GM12801 (cell line): Measurements from ENCODE around the gene WNT5B.

ENCODE experiments used
- TF ChIP-seq, protein P1 (sequence below): IDR thresholded peaks from one replicate; pipeline ENCODE4 v1.5.1; 2011; ENCODE audit warnings: control low read depth; ENCODE audit not compliant: insufficient read length; ENCODE audit errors: extremely low read depth

Gene WNT5B

DNA sequence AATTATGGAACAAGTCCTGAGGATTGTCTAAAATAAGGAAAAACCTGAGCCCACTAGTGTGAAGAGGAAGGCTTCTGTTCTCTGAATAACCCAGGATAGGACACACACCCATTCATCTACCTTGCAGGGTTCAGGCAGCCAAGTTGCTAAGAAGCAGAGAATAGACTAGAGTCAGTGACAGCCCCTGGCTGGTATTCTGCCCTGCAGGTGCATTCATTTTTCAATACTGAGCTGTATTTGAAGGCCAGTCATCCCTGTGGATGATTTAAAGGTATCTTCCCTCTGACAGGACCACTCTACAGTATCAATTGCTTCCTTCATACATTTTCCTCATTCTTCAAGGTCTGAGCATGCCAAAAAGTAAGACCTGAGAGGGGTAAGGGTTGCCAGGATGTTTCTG is 22.9 kb downstream of the WNT5B start:
- TF ChIP-seq, protein P1, sequence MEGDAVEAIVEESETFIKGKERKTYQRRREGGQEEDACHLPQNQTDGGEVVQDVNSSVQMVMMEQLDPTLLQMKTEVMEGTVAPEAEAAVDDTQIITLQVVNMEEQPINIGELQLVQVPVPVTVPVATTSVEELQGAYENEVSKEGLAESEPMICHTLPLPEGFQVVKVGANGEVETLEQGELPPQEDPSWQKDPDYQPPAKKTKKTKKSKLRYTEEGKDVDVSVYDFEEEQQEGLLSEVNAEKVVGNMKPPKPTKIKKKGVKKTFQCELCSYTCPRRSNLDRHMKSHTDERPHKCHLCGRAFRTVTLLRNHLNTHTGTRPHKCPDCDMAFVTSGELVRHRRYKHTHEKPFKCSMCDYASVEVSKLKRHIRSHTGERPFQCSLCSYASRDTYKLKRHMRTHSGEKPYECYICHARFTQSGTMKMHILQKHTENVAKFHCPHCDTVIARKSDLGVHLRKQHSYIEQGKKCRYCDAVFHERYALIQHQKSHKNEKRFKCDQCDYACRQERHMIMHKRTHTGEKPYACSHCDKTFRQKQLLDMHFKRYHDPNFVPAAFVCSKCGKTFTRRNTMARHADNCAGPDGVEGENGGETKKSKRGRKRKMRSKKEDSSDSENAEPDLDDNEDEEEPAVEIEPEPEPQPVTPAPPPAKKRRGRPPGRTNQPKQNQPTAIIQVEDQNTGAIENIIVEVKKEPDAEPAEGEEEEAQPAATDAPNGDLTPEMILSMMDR = no peak

DNA sequence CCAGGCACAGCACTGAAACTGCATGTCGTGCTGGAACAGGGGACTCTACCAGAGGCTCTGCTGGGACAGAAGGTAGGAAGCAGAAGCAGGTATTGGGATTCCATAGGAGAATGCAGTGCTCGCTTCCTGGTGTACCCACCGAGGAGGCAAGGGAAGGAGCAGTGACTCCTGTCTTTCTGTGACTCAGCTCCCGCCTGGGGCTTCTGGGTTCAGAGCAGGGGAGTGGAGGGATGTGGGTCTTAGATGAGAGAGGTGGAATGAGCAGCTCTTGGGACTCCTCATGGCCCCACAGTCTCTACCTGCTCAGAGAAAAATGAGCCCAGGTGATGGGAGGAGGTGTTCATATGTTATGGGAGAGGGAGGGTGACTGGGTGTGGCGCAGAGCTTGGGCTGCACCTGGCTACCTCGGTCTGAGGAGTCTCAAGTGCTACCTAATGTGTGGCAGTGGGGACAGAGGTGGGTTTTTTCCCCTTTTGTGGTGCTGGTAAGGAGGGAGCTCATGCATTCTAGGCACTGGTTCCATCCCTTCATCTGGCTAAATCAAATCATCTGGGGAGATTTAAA is 26.3 kb downstream of the WNT5B start:
- TF ChIP-seq, protein P1 = no peak

DNA sequence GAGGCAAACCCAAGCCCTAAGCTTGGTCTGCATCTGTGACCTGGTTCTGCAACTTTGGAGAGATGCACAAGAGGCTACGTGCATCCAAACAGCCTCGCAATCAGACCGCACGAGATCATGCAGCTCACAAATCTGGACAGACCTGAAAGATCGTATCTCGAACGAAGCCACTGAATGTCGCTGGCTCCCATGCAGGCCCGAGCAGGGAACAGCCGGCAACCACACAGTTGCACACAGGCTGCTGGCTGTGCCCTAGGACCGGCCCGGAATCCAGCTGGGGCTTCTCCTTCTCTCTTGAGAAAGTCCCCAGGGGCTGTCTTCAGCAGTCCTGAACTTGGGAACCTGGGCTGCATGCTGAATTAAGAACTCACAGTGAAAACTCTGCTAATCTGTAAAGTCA is 27.9 kb downstream of the WNT5B start:
- TF ChIP-seq, protein P1 = no peak

DNA sequence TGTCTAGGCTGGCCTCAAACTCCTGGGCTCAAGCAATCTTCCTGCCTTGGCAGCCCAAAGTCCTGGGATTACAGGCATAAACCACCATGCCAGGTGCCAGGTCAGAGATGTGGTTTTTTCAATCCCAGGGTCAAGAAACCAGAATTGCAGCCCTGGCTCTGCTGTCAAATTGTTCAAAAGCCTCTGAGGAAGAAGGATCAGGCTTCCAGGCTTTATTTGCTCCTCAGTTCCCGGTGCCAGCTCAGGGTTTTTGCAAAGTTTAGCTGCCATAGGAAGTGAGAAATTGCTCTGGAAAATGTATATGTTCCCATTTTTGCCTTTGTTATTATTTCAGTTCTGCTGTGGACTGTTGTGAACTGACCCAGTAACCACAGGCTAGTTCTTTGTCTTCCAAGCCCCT is 28.7 kb downstream of the WNT5B start:
- TF ChIP-seq, protein P1 = no peak

DNA sequence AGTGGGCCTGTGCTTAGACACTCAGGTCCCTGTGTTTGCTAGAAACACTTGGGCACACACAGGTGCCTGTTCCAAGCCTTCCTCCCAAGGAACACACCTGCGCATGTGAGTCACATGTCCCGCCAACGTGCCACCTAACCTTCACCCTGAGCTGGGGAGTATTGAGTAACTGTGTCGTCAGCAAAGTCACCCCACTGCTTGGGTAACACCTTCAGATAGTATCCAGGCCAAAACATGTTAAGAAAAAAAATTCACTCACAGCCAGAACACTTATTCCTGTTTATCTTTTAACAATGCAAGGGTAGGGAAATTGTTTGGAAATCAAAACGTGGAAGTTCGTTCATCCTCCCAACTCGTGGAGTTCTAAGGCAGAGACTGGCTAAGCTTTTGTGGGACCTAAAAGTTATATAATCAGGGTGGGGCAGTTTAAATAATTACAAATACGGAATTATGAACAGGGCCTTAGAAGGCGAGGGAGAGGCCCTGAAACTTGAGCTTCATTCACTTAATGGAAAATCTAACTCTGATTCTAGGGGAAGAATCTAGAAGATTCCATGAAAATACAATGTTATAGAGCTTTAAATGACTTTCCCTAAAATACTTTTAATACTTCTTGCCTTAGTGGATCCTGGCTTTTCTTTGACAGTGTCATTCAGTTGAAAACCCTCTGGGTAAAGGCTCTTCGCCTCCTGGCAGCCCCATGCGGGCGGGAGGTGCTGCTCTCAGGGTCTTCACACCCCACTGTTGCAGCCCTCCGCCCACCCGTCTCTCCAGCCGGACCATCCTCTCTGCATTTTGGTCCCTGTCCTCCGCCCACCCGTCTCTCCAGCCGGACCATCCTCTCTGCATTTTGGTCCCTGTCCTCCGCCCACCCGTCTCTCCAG is 31.5 kb downstream of the WNT5B start:
- TF ChIP-seq, protein P1 = no peak

DNA sequence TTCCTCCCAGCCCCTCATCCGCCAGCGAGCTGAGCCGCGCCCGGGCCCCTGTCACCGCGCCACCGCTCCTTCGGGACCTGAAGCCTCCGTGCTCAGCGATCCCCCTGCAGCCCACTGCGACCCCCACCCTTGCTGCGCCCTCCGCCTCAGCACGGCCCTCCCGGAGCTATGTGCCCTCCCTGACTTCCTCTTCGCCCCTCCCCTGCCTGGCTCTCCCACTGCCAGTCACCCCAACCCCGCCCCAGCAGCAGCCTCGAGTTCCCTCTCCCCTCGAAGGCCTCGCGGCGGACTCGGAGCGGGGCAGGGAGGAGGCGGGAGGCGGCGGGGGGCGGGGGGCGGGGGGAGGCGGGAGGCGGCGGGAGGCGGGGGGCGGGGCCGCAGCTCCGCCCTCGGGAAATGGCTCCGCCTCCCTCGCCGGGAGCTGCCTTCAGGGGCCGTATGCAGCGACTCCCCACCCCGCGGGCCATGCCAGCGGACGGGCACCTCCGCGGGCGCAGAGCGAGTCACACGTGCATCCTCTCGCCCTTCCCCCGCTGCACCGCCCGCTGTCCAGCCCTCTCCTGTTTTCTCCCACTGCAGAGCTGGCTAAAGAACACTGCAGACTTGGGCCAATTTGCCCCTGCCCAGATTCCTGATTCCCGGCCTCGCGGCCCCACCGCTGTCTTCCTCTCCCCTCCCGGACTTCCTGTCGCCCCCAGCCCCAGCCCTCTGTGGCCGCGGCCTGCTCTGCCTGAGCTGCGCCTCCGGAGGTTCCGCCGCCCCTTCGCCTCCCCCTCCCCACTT is 32.7 kb downstream of the WNT5B start:
- TF ChIP-seq, protein P1 = no peak

DNA sequence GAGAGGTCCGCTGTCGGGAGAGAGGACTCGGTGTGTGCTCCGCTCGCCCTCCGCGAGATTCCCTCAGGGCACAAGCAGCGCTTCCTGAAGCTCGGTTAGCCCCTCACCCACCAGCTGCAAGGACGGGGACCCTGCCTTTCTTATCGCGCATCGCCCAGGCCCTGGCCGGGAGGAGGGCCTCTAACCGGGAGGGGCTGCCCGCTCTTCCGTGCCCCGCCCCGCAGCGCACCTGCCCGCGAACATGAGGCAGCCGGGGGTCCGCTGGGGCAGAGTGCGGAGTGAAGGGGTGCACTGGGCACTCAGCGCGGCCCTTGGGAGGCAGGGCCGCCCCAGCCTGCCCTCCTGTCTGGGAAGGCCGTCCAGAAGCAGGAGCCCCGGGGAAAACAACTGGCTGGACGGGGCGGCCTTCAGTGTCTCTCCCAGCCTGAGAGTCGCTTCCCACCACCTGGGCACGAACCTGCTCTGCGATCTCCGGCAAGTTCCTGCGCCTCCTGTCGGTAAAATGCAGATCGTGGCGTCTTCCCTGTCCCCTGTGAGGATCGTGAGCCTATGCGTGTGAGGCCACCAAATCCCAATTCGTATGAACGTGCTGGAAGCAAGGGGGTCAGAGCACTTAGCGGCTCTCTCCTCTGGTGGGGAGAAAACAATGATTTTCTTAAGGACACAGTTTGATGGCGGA is 33.9 kb downstream of the WNT5B start:
- TF ChIP-seq, protein P1 = no peak
